Pancreas (tissue), 10 donors: ENCODE measurements around the gene UBAC2. TPM values are rescaled to one million over a fixed set of nuclear protein-coding genes. Genes with fewer than 3 reads are reported as not detected.
"Not testable (repeated sequence)": the region's sequence is repeated elsewhere in the genome, so short reads cannot be mapped to it uniquely, and the experiment has no call there.

Experiments
- ATAC-seq, 4 donors: fragments of 200-7000 bp; cut with Tn5 transposase; one replicate each; pipeline versions ENCODE4 v1.8.0 to v1.9.1; 2020; ENCODE audit warnings: mild to moderate bottlenecking in 4 of 4, moderate library complexity in 4 of 4
- DNase-seq, 6 donors: peaks; one replicate each; pipeline ENCODE4 v3.0.0-alpha.2; 2020
- FAIRE-seq: peaks from 2 replicates; lab custom pipeline; 2012; peaks lifted over from hg19 to GRCh38; lab: Jason Lieb, UNC
- H3K27ac ChIP-seq, 4 donors: fragments of 200-600 bp; sonication (generic); 1 replicate in 3 of 4; 2 replicates in 1 of 4; pipeline versions ENCODE4 v1.5.0 to v1.8.0; 2020
- H3K27me3 ChIP-seq, 4 donors: fragments of 200-600 bp; one replicate each; pipeline ENCODE4 v1.8.0; 2021
- H3K36me3 ChIP-seq, 3 donors: fragments of 200-600 bp; sonication (generic) in 1 of 3; one replicate each; pipeline versions ENCODE4 v1.5.0 to v1.8.0; 2020 to 2021
- H3K4me1 ChIP-seq, 3 donors: fragments of 200-600 bp; one replicate each; pipeline ENCODE4 v1.8.0; 2021
- H3K4me3 ChIP-seq, 4 donors: fragments of 200-600 bp; sonication (generic) in 2 of 4; one replicate each; pipeline versions ENCODE4 v1.5.0 to v1.8.0; 2020 to 2021
- H3K9me3 ChIP-seq, 4 donors: fragments of 200-600 bp; one replicate each; pipeline ENCODE4 v1.8.0; 2021
- WGBS, 2 donors: extraction: QIAGEN DNeasy Blood & Tissue Kit; methylation state at CpG; one replicate each; pipeline ENCODE4 v1.1.7; 2013; 5-methylcytosine and 5-hydroxymethylcytosine counted together
- intact Hi-C, 3 donors: fragments of 100-400 bp; cut with DNase I; formaldehyde crosslinking; loops; one replicate each; pipeline versions ENCODE4 v1.11.1 to v1.14.2; 2022
- polyA plus RNA-seq, 2 donors: library from polyadenylated mRNA; stranded (reverse); fragments of 200-250 nt; gene quantifications; one replicate each; pipeline ENCODE4 v1.2.3, GENCODE V29; 2013
- total RNA-seq, 6 donors: library from RNA; stranded (reverse); fragmentation: NEBNext Ultra II Directional in 4 of 6; extraction: Animal tissue kit (Norgen Biotek cat#: 25700) in 4 of 6; gene quantifications; one replicate each; pipeline versions ENCODE4 v1.2.1 to v1.2.4, GENCODE V29; 2021 to 2023
- TF ChIP-seq, protein P1 (sequence below), 4 donors: fragments of 200-600 bp; sonication (generic) in 3 of 4; IDR thresholded peaks; one replicate each; pipeline versions ENCODE4 v1.5.0 to v1.8.0; 2021; ENCODE audit warnings: antibody characterized with exemption in 4 of 4
- donor health status: healthy with polysubstance abuse.
- donor health status: DM: no; HTN: no; CAD: no; lungs with moderate emphysema.
- donor health status: DM: no; HTN: no; CAD: no.
- donor health status: control.
- donor health status: control.
- donor health status: Bipolar disorder and iron deficiency.
- donor health status: DM: yes; HTN: yes; CAD: no.
- donor health status: DM: no; HTN: no; CAD: no.
- donor health status: DM: no; HTN: no; CAD: no.
- donor health status: DM: yes; HTN: yes; CAD: no.

UBAC2 gene
- total and polyA plus RNA-seq, 8 donors, result 17.5 to 29.5 (median 26.9) TPM

DNA sequence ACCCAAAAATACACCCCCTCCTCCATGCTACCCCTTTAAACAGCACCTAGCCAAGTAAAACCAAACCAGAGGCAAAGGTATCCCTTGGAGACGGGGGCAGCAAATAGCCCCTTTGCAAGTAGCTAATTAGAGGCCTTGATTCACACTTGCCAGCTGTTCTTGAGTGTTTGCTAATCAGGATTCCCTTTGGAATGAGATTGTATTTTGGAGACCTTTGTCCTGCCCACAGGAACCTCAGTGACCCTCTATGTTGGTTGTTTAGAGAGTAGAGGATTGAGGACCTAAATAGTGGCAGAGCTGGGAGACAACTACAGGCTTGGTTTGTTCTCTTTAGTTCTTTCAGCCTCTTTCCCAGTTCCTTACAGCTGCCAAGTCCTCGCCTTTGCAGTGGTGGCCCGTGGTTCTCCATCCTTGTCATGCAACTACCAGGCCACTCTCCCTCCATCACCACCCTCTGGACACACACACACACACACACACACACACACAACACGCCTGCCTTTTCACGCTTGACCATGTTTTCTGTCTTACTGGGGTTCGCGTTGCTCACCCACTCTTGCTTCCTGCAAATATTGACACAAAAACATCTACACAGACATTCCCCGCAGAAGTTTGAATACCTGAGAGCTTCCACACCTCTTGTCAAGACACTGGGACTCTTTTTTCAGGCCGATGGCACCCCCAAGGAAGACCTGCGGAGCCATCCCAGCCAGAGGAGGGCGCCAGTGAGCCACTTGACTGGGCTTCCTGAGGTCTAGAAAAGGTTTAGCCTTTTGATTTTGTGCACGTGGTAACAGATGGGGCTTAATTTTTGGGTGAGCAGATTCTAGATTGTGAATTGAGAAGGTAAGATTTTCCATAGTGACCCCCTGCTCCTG is 186.5 kb downstream of the UBAC2 start:
- TF ChIP-seq, protein P1, sequence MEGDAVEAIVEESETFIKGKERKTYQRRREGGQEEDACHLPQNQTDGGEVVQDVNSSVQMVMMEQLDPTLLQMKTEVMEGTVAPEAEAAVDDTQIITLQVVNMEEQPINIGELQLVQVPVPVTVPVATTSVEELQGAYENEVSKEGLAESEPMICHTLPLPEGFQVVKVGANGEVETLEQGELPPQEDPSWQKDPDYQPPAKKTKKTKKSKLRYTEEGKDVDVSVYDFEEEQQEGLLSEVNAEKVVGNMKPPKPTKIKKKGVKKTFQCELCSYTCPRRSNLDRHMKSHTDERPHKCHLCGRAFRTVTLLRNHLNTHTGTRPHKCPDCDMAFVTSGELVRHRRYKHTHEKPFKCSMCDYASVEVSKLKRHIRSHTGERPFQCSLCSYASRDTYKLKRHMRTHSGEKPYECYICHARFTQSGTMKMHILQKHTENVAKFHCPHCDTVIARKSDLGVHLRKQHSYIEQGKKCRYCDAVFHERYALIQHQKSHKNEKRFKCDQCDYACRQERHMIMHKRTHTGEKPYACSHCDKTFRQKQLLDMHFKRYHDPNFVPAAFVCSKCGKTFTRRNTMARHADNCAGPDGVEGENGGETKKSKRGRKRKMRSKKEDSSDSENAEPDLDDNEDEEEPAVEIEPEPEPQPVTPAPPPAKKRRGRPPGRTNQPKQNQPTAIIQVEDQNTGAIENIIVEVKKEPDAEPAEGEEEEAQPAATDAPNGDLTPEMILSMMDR (IDR thresholded peaks at IDR 0.05), result peak in 3 of 4 donors; percentile 10 to 26 (median 18)
- ATAC-seq (peak in 2 of 4 donors; percentile 26 to 44), DNase-seq (peak in 1 of 6 donors; percentile 20), FAIRE-seq (no peak)
- Histone ChIP-seq H3K27ac (no peak overlapping the region), H3K27me3 (no peaks in the 10 kb centered on the region), H3K4me1 (no peaks in the 10 kb centered on the region), H3K9me3 (no peaks in the 10 kb centered on the region), H3K4me3 (no peak overlapping the region), H3K36me3 (peaks cover 0 to 6% (median 0%) of the 10 kb centered on the region in 3 donors)
- 76 to 77% methylated on average over 12 of the region's 12 CpGs for WGBS, 2 donors
- intact Hi-C loops, result no loop called here

DNA sequence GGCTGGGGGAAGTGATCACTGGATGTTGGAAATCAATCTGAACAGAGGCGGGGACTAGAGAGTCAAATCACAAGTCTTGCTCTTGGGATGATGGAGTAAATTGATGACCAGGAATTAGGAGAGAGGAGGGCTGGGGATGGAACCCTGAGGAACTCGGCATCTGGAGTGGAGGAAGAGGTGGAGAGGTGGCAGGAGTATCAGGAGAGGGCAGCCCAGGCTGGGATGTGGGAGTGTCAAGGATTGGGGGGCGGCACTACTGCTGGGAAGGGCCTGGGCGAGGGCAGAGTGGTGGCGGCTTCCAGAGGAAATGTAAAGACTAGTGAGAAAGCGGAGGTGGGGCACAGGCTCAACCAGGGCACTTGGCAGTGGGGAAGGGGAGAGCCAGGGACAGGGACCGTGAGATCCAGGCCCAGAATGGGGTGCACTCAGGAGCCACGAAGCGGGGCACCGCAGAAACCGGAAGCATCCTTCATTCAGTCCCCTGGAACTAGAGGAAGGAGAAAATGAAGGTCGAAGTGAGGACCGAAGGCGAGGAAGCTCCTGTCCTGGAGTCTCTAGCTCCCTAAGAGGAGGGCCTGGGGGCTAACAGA is 187.8 kb downstream of the UBAC2 start:
- WGBS, 2 donors, result 95 to 96% methylated on average over 14 of the region's 14 CpGs
- intact Hi-C loops, result no loop called here
- DNase-seq, result no peak

DNA sequence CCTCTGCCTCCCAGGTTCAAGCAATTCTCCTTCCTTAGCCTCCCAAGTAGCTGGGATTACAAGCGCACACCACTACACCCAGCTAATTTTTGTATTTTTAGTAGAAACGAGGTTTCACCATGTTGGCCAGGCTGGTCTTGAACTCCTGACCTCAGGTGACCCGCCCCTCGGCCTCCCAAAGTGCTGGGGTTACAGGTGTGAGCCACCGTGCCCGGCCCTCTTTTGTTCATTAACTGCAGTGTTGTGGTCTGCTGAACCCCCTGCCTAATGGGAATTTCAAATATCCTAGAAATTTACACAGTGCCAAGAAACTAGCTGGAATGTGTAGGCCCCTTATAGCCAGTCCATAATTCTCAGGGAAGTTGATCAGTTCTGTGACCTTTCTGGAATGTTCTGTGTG is 188.4 kb downstream of the UBAC2 start:
- WGBS, 2 donors, result 87 to 91% methylated on average over 6 of the region's 6 CpGs
- H3K4me1 ChIP-seq, H3K36me3 ChIP-seq, DNase-seq, H3K4me3 ChIP-seq, H3K27me3 ChIP-seq, FAIRE-seq, intact Hi-C loops, H3K27ac ChIP-seq, ATAC-seq, H3K9me3 ChIP-seq: not testable (repeated sequence)

More for the DNA sequence above, 187.8 kb downstream of the UBAC2 start:
- Histone ChIP-seq H3K27ac (no peak overlapping the region), H3K4me1 (no peaks in the 10 kb centered on the region), H3K27me3 (no peaks in the 10 kb centered on the region), H3K4me3 (no peak overlapping the region), H3K9me3 (no peaks in the 10 kb centered on the region), H3K36me3 (peaks cover 0 to 6% (median 0%) of the 10 kb centered on the region in 3 donors)
- TF ChIP-seq, protein P1 (IDR thresholded peaks at IDR 0.05), result no peak
- no peak for FAIRE-seq
- ATAC-seq, result no peak

DNA sequence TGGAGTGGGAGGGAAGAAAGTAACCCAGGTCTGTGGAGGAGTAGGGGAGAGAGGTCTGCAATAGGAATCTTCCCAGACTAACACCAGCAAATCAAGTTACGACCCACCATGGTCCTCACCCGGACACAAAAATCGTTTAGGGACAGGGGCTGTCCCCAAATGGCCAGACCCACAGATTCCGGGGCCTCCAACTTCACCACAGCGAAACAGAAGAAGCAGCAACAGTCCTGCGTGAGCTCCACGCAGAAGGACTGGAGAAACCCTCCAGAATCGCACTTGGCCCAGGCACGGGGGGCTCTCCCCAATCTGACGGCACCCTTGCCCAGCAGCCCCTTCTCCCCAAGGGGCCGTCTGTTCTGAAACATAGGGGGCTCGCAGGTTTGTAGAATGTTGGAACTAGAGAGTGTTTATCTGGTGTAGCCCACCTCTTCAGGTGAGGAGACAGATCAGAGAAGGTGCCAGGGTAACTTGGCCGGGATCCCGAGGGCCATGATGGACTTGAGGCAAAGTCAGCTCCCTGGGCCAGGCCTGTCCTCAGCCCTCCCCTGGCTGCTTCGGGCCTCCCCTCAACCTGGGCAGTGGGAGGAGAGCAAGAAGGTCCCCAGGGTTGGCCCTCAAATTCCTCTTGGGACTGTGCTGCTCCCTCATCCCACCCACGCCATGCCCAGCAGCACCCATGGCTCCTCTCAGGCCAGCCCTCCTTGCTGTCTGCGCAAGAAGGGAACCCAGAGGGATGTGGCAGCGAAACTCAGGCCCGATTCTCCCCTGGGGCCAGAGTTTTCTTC is 189.1 kb downstream of the UBAC2 start:
- Histone ChIP-seq H3K27me3 (no peaks in the 10 kb centered on the region), H3K4me3 (no peak overlapping the region), H3K9me3 (no peaks in the 10 kb centered on the region), H3K4me1 (no peaks in the 10 kb centered on the region), H3K36me3 (peaks cover 0 to 6% (median 0%) of the 10 kb centered on the region in 3 donors), H3K27ac (no peak overlapping the region)
- intact Hi-C loops, result no loop called here
- ATAC-seq (peak in 1 of 4 donors; percentile 18), FAIRE-seq (no peak), DNase-seq (no peak)
- WGBS, 2 donors, result 92 to 93% methylated on average over 19 of the region's 19 CpGs
- TF ChIP-seq, protein P1 (IDR thresholded peaks at IDR 0.05), result no peak

DNA sequence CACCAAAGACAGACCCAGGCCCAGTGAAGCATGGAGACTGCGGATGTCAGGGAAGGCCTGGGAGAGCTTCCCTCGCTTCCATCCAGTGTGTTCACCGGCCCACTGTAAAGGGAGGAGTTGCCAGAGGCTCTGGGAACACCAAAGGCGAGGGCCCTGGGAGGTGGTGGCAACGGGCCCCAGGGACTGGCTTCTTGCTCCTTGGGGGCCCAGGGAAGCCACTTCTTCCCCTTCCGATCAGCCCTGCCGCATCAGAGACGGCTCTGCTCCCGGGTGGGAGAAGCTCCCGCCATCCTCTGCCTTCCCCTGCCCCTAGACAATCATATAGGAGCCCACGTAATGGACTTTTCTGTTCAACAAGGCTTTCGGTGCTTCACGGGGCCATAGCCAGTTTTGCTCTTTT is 189.9 kb downstream of the UBAC2 start:
- no peak for ATAC-seq
- Histone ChIP-seq H3K4me1 (no peaks in the 10 kb centered on the region), H3K4me3 (no peak overlapping the region), H3K27me3 (no peaks in the 10 kb centered on the region), H3K27ac (no peak overlapping the region), H3K9me3 (no peaks in the 10 kb centered on the region), H3K36me3 (peaks cover 0 to 6% (median 0%) of the 10 kb centered on the region in 3 donors)
- FAIRE-seq, result no peak
- intact Hi-C loops, result no loop called here
- 90 to 96% methylated on average over 13 of the region's 13 CpGs for WGBS, 2 donors
- TF ChIP-seq, protein P1 (IDR thresholded peaks at IDR 0.05), result no peak
- DNase-seq, result no peak
